ENCODE results near the gene AKT2. TPM values are rescaled to one million over a fixed set of nuclear protein-coding genes. Genes with fewer than 3 reads are reported as not detected.

The AKT2 gene
- total RNA-seq, 1 donor from 2014 or later: 107 TPM

DNA sequence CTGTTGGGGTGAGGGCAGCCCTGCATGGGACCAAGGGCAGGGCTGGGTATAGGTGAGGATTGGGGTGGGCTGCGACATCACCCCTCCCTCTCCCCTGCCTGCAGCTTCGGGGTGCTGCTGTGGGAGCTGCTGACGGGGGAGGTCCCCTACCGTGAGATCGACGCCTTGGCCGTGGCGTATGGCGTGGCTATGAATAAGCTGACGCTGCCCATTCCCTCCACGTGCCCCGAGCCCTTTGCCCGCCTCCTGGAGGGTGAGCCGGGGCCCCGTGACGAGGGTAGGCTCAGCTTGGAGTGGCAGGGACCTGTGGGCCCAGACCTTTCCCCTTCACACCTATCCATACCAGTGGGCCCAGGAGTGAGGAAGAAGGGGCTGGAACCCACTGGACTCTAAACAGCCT lies 80.8 kb downstream of the AKT2 start:
- no peak for DNase-seq

DNA sequence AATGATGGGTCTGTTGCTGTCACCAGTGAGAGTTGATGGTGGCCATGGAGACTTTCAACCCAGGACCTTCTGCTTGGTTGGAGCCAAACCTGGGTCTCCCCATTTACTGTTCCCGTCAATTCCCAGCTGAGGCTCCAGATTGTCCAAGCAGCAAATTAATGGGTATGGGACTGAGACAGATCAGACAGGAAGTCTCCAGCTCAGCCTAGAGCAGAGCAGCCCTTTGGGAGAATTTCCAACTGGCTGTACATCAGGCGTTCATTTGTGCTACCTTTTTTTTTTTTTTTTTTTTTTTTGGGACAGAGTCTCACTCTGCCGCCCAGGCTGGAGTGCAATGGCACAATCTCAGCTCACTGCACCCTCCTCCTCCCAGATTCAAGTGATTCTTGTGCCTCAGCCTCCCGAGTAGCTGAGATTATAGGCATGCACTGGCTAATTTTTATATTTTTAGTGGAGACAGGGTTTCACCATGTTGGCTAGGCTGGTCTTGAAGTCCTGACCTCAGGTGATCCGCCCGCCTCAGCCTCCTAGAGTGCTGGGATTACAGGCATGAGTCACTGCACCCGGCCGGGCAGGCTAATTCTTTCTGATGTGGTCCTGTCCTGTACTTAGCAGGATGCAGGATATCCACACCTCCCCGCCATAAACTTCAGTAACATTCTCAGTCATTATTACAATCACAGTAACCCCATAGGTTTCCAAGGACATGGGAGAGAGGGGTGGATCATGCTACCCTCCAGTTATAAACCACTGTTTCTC lies 84.6 kb downstream of the AKT2 start:
- Histone ChIP-seq H3K27ac (replicated peaks) (no peak overlapping the region), H3K27me3 (ENCODE audit: low read depth) (no peaks in the 10 kb centered on the region), H3K4me1 (no peaks in the 10 kb centered on the region), H3K36me3 (peaks cover 43% of the 10 kb centered on the region), H3K4me3 (no peak overlapping the region), H3K9me3 (replicated peaks) (peaks cover 5% of the 10 kb centered on the region)
- intact Hi-C loops (cut with micrococcal nuclease): no loop called here
- DNase-seq: no peak
- TF ChIP-seq, protein P1, sequence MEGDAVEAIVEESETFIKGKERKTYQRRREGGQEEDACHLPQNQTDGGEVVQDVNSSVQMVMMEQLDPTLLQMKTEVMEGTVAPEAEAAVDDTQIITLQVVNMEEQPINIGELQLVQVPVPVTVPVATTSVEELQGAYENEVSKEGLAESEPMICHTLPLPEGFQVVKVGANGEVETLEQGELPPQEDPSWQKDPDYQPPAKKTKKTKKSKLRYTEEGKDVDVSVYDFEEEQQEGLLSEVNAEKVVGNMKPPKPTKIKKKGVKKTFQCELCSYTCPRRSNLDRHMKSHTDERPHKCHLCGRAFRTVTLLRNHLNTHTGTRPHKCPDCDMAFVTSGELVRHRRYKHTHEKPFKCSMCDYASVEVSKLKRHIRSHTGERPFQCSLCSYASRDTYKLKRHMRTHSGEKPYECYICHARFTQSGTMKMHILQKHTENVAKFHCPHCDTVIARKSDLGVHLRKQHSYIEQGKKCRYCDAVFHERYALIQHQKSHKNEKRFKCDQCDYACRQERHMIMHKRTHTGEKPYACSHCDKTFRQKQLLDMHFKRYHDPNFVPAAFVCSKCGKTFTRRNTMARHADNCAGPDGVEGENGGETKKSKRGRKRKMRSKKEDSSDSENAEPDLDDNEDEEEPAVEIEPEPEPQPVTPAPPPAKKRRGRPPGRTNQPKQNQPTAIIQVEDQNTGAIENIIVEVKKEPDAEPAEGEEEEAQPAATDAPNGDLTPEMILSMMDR (IDR thresholded peaks at IDR 0.05; ENCODE audit: borderline replicate concordance): no peak

More for the DNA sequence above, 80.8 kb downstream of the AKT2 start:
- no peaks in the 10 kb centered on the region for H3K4me1 ChIP-seq
- H3K27me3 ChIP-seq (ENCODE audit: low read depth): no peaks in the 10 kb centered on the region
- no peak overlapping the region for H3K27ac ChIP-seq (replicated peaks)
- H3K4me3 ChIP-seq: no peak overlapping the region
- intact Hi-C loops (cut with micrococcal nuclease): no loop called here
- peaks cover 52% of the 10 kb centered on the region for H3K36me3 ChIP-seq
- TF ChIP-seq, protein P1 (IDR thresholded peaks at IDR 0.05; ENCODE audit: borderline replicate concordance): no peak
- peaks cover 8% of the 10 kb centered on the region for H3K9me3 ChIP-seq (replicated peaks)

DNA sequence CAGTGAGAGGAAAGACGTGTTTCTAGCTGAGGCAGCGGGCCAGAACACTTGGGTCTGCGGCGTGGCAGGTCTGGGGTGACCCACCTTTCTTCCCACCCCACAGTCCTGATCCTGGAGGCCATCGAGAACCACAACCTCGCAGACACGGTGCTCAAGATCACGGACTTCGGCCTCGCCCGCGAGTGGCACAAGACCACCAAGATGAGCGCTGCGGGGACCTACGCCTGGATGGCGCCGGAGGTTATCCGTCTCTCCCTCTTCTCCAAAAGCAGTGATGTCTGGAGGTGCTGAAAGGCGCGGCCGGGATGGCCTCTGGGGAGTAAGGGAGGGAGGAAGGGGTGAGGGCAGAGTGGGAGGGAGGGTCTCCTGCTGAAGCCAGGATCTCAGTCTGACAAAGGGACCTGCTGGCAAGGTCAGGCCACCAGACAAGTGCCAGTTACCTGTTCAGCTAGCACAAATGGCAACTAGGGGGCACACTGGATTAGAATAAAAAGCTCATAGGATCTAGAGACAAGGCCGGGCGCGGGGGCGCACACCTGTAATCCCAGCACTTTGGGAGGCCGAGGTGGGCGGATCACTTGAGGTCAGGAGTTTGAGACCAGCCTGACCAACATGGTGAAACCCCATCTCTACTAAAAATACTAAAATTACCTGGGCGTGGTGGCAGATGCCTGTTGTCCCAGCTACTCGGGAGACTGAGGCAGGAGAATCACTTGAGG lies 86.7 kb downstream of the AKT2 start:
- H3K4me1 ChIP-seq: peaks cover under 1% of the 10 kb centered on the region
- H3K27ac ChIP-seq (replicated peaks): no peak overlapping the region
- no peak for DNase-seq
- TF ChIP-seq, protein P1 (IDR thresholded peaks at IDR 0.05; ENCODE audit: borderline replicate concordance): no peak
- no peak overlapping the region for H3K4me3 ChIP-seq
- intact Hi-C loops (cut with micrococcal nuclease): no loop called here
- H3K36me3 ChIP-seq: peaks cover 23% of the 10 kb centered on the region
- no peaks in the 10 kb centered on the region for H3K27me3 ChIP-seq (ENCODE audit: low read depth)
- H3K9me3 ChIP-seq (replicated peaks): no peaks in the 10 kb centered on the region

DNA sequence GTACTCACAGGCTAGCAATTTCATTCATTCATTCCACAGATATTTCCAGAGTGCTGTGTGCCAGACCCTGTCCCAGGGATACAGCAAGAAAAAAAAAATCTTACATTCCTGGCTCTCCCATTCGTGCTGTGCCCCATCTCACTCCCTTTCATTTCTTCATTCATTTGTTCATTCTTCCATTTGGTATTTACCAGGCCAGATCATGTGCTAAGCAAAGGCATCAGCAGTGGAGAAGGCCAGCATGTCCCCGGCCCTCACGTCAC lies 91.6 kb downstream of the AKT2 start:
- Histone ChIP-seq H3K4me1 (peaks cover 31% of the 10 kb centered on the region), H3K36me3 (no peaks in the 10 kb centered on the region), H3K4me3 (no peak overlapping the region), H3K27ac (replicated peaks) (no peak overlapping the region), H3K9me3 (replicated peaks) (no peaks in the 10 kb centered on the region), H3K27me3 (ENCODE audit: low read depth) (no peaks in the 10 kb centered on the region)
- DNase-seq: no peak
- intact Hi-C loops (cut with micrococcal nuclease): no loop called here
- TF ChIP-seq, protein P1 (IDR thresholded peaks at IDR 0.05; ENCODE audit: borderline replicate concordance): no peak

DNA sequence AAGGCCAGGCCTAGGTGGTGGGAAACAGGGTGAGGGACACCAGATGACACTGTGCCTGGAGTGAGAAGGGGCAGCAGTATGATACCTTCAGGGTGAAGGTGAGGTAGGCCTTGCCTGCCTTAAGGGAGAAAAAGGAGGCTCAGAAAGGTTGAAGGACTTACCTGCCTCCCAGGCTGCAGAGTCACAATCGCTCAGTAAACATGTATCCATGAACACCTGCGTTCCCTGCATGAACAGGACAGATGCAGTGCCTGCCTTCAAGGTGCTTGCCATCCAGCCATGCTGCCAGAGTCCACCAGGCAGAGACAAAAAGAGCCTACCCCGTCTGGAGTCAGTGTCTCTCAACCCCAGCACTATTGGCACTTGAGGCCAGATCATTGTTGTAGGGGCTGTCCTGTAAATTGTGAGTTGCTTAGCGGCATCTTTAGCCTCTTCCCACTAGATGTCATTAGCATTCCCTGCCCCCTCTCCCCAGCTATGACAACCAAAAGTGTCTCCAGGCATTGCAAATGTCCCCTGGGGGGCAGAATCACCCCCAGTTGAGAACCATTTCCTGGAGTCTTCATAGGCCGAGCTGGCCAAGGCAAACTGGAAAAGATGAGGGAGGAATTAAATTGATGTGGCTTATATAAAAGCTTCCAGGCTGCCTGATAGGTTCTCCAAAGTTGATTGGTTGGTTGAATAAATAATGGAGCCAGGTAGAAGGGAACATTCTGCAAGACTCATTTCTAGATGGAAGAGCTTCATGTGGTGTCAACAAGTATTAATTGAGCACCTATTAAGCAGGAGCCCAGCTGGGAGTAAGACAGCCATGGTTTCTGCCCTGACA lies 92.2 kb downstream of the AKT2 start:
- no peak for DNase-seq
- TF ChIP-seq, protein P1 (IDR thresholded peaks at IDR 0.05; ENCODE audit: borderline replicate concordance): no peak
- intact Hi-C loops (cut with micrococcal nuclease): no loop called here
- H3K9me3 ChIP-seq (replicated peaks): no peaks in the 10 kb centered on the region
- peaks cover 31% of the 10 kb centered on the region for H3K4me1 ChIP-seq
- H3K27me3 ChIP-seq (ENCODE audit: low read depth): no peaks in the 10 kb centered on the region
- no peaks in the 10 kb centered on the region for H3K36me3 ChIP-seq
- no peak overlapping the region for H3K27ac ChIP-seq (replicated peaks)
- peak overlapping the region; percentile 96 for H3K4me3 ChIP-seq

All from left ventricle myocardium inferior (tissue), 1 donor.